Astrocyte (in vitro differentiated cells and primary cell): ENCODE measurements around the gene FIZ1.

ENCODE experiments used
- CTCF ChIP-seq: IDR thresholded peaks from 2 replicates; pipeline ENCODE4 v1.5.1; 2011; ENCODE audit warnings: low read depth, mild to moderate bottlenecking, inconsistent platforms, low read length, moderate library complexity; ENCODE audit not compliant: insufficient read depth
- EZH2 ChIP-seq: IDR thresholded peaks from 2 replicates; pipeline ENCODE4 v1.6.1; 2012; ENCODE audit warnings: mild to moderate bottlenecking, low read length, inconsistent platforms; ENCODE audit not compliant: insufficient read depth

GRCh38 chr19:55599468-55599841 lies at the start of gene FIZ1:
- no peak for TF ChIP-seq EZH2
- TF ChIP-seq CTCF, result no peak
